Right renal cortex interstitium (tissue), 3 donors: Measurements from ENCODE around the gene PRKAR1B. TPM values are rescaled to one million over a fixed set of nuclear protein-coding genes. Genes with fewer than 3 reads are reported as not detected.
"Not testable (repeated sequence)": the region's sequence is repeated elsewhere in the genome, so short reads cannot be mapped to it uniquely, and the experiment has no call there.

Experiments used
- DNase-seq, 3 donors: peaks; one replicate each; pipeline ENCODE4 v3.0.0-alpha.2; 2013; ENCODE audit warnings: low read depth in 3 of 3, low spot score in 2 of 3
- polyA plus RNA-seq, 3 donors: library from polyadenylated mRNA; unstranded; fragments of 120-200 nt; gene quantifications; one replicate each; pipeline ENCODE4 v1.2.1, GENCODE V29; 2013; ENCODE audit not compliant: insufficient read length in 3 of 3

The PRKAR1B gene
- polyA plus RNA-seq, 3 donors: 34.9 to 40.7 (median 38.4) TPM

GRCh38 chr7:757741-758163 is 30.7 kb upstream of the PRKAR1B start:
- DNase-seq: no peak

- DNase-seq: no peak
Observed at GRCh38 chr7:756928-757560, 30.0 kb upstream of the PRKAR1B start.

- no peak for DNase-seq
Observed at GRCh38 chr7:756231-756927, 29.3 kb upstream of the PRKAR1B start.

- DNase-seq: no peak
Observed at GRCh38 chr7:755413-755805, 28.3 kb upstream of the PRKAR1B start.

GRCh38 chr7:754531-755412 is 27.7 kb upstream of the PRKAR1B start:
- DNase-seq: no peak

- no peak for DNase-seq
Observed at GRCh38 chr7:753190-753589, 26.1 kb upstream of the PRKAR1B start.

- DNase-seq: not testable (repeated sequence)
Observed at GRCh38 chr7:752256-752655, 25.2 kb upstream of the PRKAR1B start.

GRCh38 chr7:751826-752225 is 24.7 kb upstream of the PRKAR1B start:
- DNase-seq: no peak

- DNase-seq: no peak
Observed at GRCh38 chr7:750111-750905, 23.2 kb upstream of the PRKAR1B start.

- DNase-seq: no peak
Observed at GRCh38 chr7:749140-749551, 22.1 kb upstream of the PRKAR1B start.

GRCh38 chr7:748446-748845 is 21.4 kb upstream of the PRKAR1B start:
- DNase-seq: no peak

GRCh38 chr7:747186-747585 is 20.1 kb upstream of the PRKAR1B start:
- no peak for DNase-seq

- DNase-seq: no peak
Observed at GRCh38 chr7:746155-747061, 19.3 kb upstream of the PRKAR1B start.

GRCh38 chr7:745431-746154 is 18.5 kb upstream of the PRKAR1B start:
- DNase-seq: no peak

- no peak for DNase-seq
Observed at GRCh38 chr7:744854-745430, 17.9 kb upstream of the PRKAR1B start.

GRCh38 chr7:744128-744520 is 17.0 kb upstream of the PRKAR1B start:
- DNase-seq: not testable (repeated sequence)

GRCh38 chr7:743341-744127 is 16.5 kb upstream of the PRKAR1B start:
- not testable (repeated sequence) for DNase-seq

- no peak for DNase-seq
Observed at GRCh38 chr7:742791-743190, 15.7 kb upstream of the PRKAR1B start.
